Measurements from ENCODE around the gene AQP3. TPM values are rescaled to one million over a fixed set of nuclear protein-coding genes. Genes with fewer than 3 reads are reported as not detected.
A peak's percentile ranks its signal among the peaks of the same experiment; 100 is the strongest.

Gene AQP3
- total and polyA plus RNA-seq, 9 of the 15 experiments (the other 6 are each of a cell fraction or from before 2014, with no cell fraction given), result 4.2 to 31.5 (median 17.6) TPM

DNA sequence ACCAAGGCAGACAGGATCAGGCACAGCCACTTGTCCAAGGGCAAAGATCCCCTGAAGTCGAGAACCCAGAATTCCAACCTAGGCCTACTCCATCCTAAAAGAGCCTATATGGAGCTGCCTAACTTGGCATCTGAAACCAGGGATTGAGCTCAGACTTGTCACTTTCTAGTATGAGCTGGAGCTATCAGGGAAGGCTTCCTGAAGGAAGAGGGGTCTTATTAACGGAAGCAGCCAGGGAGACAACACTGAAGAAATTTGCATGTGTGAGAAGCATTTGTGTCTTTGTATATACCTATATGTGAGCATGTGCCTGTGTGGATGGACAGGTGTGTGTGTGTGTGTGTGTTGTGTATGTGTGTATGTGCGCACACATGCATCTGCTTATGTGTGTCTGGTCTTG, 40.3 kb downstream of the AQP3 start:
- Histone ChIP-seq H3K36me3 (ENCODE audit: control insufficient read depth, insufficient read depth, low read length) (no peaks in the 10 kb centered on the region), H3K4me1 (replicated peaks in 1 of 2; ENCODE audit: control insufficient read depth in 2 of 2, insufficient read depth in 2 of 2, low read length in 2 of 2) (peaks cover 2 to 26% of the 10 kb centered on the region in 2 experiments; a peak in 2 of 5 replicates), H3K9me1 (ENCODE audit: control insufficient read depth, insufficient read depth, low read length) (no peaks in the 10 kb centered on the region), H4K20me1 (replicated peaks; ENCODE audit: control insufficient read depth, insufficient read depth, low read length) (no peaks in the 10 kb centered on the region), H3K27ac (ENCODE audit: extremely low read depth, low read depth, low read length) (no peak overlapping the region), H3K79me2 (ENCODE audit: control insufficient read depth, insufficient read depth, low read length) (no peaks in the 10 kb centered on the region), H3K9me3 (replicated peaks; ENCODE audit: control insufficient read depth, insufficient read depth, low read depth, low read length) (no peaks in the 10 kb centered on the region), H3K4me3 (no peak overlapping the region), H3K9ac (ENCODE audit: insufficient read depth in 1 of 2, low read depth in 2 of 2, low read length in 2 of 2) (no peak overlapping the region), H3K4me2 (ENCODE audit: insufficient read depth, low read length) (no peak overlapping the region), H2AFZ (ENCODE audit: low read depth, low read length) (no peak overlapping the region), H3K27me3 (ENCODE audit: control insufficient read depth in 2 of 2, insufficient read depth in 2 of 2, low read length in 2 of 2) (no peaks in the 10 kb centered on the region)
- no peak for FAIRE-seq
- no peak for DNase-seq (ENCODE audit: extremely low read depth in 1 of 4, low spot score in 3 of 4)
- ChIA-PET CTCF (ENCODE audit: low intra/inter-chr PET ratio) (no interaction called here), POLR2A (no interaction called here)
- no peak for ATAC-seq
- BruUV-seq (replicated peaks), result no TSS peak
- 71% methylated on average over 2 of the region's 3 CpGs for WGBS (ENCODE audit: insufficient coverage, low coverage, missing lambda C conversion rate)
- intact Hi-C loops (cut with micrococcal nuclease), result loop anchor here (10.0 kb wide), 1 partner anchor 218 kb away; no protein-coding TSS in a partner anchor
- in situ Hi-C loops (cut with MboI), result loop anchor here (10.0 kb wide), 1 partner anchor 58 kb away; no protein-coding TSS in a partner anchor
- TF ChIP-seq ZNF140 (CRISPR knock-in tag; IDR thresholded peaks at IDR 0.05) (no peak), ZBTB49 (CRISPR knock-in tag; IDR thresholded peaks at IDR 0.05; ENCODE audit: borderline replicate concordance) (no peak), BRD4 (IDR thresholded peaks at IDR 0.05) (no peak), BCOR (IDR thresholded peaks at IDR 0.05) (no peak), ZNF354B (CRISPR knock-in tag; IDR thresholded peaks at IDR 0.05) (no peak), ZFP36 (IDR thresholded peaks at IDR 0.05; ENCODE audit: low read depth, low read length, partially characterized antibody) (peak; percentile 72)

All from K562 (cell line).